Subcutaneous adipose tissue (tissue), 4 donors: Measurements from ENCODE around the gene NAV2. TPM values are rescaled to one million over a fixed set of nuclear protein-coding genes. Genes with fewer than 3 reads are reported as not detected.

Experiments
- total RNA-seq, 4 donors: library from RNA; depleted of rRNA; stranded (reverse); fragments of >200 nt; gene quantifications; one replicate each; pipeline ENCODE4 v1.1.0, GENCODE V29; 2016
- TF ChIP-seq, protein P1 (sequence below): fragments of 450-650 bp; IDR thresholded peaks from one replicate; pipeline ENCODE4 v1.5.1; 2016; ENCODE audit warnings: low read depth, mild to moderate bottlenecking, control low read depth, antibody characterized with exemption, moderate library complexity

Gene NAV2
- total RNA-seq, 4 donors from 2014 or later: 13.6 to 31.5 (median 27.8) TPM

DNA sequence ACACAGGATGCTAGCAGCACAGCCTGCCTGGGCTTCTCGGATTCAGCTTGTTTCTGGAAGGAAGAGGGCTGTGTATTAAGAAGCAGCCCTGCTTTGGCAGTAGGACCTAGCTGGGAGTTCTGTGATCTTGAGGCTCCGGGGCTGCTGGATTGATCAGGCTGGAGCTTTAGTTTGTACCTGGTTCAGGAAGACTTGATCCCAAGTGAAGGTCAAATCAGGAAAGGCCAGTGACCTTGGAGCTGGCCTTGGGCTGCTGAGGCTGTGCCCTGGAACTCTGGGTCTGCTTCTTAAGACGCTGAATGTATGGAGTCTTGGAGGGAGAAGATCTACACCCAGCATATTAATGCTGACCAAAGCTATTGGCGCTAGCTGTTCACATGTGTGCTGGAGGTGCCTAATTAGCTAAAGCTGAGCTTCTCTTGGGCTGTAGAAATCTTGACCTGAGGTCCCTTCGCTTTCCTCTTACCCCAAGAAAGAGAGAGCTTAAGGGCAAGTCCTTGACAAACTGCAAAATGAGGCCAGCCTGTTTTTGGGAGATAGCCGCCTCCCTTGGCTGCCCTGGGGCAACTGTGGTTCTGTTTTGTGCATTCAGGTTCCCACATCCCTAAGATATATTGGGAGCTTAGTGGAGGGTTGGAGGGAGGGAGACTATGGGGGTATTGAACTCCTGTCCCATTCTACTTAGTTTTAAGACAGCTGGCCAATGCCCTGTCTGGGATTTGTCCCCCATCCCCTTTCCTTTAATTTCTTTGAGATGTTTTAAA, 311.7 kb downstream of the NAV2 start:
- TF ChIP-seq, protein P1, sequence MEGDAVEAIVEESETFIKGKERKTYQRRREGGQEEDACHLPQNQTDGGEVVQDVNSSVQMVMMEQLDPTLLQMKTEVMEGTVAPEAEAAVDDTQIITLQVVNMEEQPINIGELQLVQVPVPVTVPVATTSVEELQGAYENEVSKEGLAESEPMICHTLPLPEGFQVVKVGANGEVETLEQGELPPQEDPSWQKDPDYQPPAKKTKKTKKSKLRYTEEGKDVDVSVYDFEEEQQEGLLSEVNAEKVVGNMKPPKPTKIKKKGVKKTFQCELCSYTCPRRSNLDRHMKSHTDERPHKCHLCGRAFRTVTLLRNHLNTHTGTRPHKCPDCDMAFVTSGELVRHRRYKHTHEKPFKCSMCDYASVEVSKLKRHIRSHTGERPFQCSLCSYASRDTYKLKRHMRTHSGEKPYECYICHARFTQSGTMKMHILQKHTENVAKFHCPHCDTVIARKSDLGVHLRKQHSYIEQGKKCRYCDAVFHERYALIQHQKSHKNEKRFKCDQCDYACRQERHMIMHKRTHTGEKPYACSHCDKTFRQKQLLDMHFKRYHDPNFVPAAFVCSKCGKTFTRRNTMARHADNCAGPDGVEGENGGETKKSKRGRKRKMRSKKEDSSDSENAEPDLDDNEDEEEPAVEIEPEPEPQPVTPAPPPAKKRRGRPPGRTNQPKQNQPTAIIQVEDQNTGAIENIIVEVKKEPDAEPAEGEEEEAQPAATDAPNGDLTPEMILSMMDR: no peak

DNA sequence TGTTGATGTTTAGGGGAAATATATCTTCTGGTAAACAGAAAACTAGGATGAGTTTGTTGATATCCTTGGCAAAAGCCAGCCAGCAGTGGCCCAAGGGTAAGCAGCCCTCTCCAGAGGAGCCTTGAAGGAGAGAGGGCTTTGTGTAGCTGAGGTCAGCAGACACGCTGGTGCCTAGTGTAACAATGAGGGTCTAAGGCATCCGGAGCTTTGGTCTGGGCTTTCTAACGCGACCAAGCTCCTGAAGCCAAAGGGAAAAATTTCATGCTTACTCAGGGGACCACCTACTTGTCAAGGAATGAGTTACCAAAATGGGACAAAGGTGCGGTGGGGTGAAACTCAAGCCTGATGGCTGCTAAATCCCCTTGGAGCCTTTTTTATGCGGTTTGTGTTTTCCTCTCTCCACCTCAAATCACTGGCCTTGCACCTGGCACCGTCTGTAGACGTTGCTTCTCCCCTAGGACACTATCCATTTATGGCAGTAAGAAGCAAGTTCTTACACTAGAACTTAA, 312.7 kb downstream of the NAV2 start:
- TF ChIP-seq, protein P1: no peak

GRCh38 chr11:20026629-20027555, 314.3 kb downstream of the NAV2 start:
- TF ChIP-seq, protein P1: no peak

- TF ChIP-seq, protein P1: no peak
Measured at GRCh38 chr11:20027556-20028013, 314.9 kb downstream of the NAV2 start.

DNA sequence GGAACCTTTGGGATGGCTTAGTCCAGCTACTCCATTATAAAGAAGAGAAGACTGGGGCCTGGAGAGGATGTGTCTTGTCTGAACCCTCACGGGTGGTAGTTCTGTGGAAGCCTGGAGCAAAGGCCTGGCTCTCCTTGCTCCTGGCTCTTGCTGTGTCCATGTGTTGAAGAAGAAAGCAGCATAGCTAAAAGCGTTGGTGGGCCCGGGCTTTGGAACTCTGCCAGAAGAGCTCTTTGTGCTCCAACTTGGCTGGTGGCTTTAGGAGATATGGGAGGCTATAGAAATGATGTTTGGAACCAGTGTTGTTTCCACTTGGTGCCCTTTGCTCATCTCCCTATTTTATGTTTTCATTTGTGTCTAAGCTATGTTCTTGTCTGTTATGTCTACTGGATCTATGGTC, 316.6 kb downstream of the NAV2 start:
- TF ChIP-seq, protein P1: no peak

DNA sequence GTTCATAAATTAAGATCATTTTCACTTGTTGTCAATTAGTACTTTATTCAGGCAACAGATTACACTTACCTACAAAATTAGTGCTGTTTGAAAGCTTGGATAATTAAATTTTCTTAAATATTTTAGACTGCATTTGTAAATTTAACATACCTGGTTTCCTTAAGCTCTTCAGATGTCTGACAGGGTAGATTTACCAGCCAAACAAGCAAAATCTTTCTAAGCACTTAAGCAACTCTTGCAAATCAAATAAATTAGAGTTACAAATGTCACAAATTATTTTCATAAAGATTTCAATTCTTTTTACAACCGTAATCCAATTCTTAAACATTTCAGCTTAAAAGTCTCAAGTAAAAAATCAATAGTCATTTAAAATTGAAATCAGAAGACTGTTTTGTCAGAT, 317.8 kb downstream of the NAV2 start:
- TF ChIP-seq, protein P1: no peak
